Panc1 (cell line): ENCODE data around the gene PCSK5.

Experiments
- CTCF ChIP-seq: fragments of 450-650 bp; IDR thresholded peaks from 2 replicates; pipeline ENCODE4 v1.5.1; 2017; ENCODE audit warnings: mild to moderate bottlenecking
- POLR2AphosphoS5 ChIP-seq: IDR thresholded peaks from 2 replicates; pipeline ENCODE4 v1.6.1; 2012; ENCODE audit warnings: mild to moderate bottlenecking, low read depth, low read length, moderate library complexity
- REST ChIP-seq, 2 experiments: IDR thresholded peaks; 2 replicates each; pipeline ENCODE4 v1.6.1; 2011 to 2012; ENCODE audit warnings: low read depth in 2 of 2, control low read depth in 1 of 2, low read length in 1 of 2, mild to moderate bottlenecking in 1 of 2, moderate library complexity in 1 of 2; ENCODE audit not compliant: insufficient read depth in 1 of 2
- SIN3A ChIP-seq: IDR thresholded peaks from 2 replicates; pipeline ENCODE4 v1.6.1; 2012; ENCODE audit warnings: low read depth, mild to moderate bottlenecking, low read length, moderate library complexity, borderline replicate concordance; ENCODE audit not compliant: insufficient read depth
- TCF7L2 ChIP-seq: IDR thresholded peaks from 2 replicates; pipeline ENCODE4 v1.6.1; 2011; ENCODE audit warnings: mild to moderate bottlenecking, low read depth, low read length, inconsistent platforms

DNA sequence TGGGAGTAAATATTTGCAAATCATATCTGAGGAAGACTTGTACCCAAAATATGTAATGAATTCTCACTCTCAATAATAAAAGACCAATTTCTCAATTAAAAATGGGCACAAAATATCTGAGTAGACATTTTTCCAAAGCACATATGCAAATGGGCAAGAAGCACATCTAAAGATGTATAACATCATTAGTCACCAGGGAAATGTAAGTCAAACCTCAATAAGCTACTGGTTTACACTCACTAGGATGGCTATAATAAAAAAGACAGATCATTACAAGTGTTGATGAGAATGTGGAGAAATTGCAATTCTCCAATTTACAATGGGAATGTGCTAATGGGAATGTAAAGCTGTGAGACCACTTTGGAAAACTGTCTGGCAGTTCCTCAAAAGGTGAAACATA, 13.9 kb downstream of the PCSK5 start:
- TF ChIP-seq CTCF (no peak), REST (IDR thresholded peaks at IDR 0.05; ENCODE audit: insufficient read depth in 1 of 2, low read depth in 2 of 2, low read length in 1 of 2) (no peak), SIN3A (no peak), POLR2AphosphoS5 (no peak), TCF7L2 (no peak)
